NCI-H2171 treated with DMSO at 0.1 percent for 48 hours (cell line): ENCODE results near the gene RAB5B.
"Not testable (repeated sequence)": the region's sequence is repeated elsewhere in the genome, so short reads cannot be mapped to it uniquely, and the experiment has no call there.

Source experiments
- DNase-seq: peaks from one replicate; lab custom pipeline; 2025; lab: John Stamatoyannopoulos, UW

RAB5B gene

GRCh38 chr12:55983232-55983842 lies 9.5 kb downstream of the RAB5B start:
- no peak for DNase-seq

GRCh38 chr12:55984861-55985260 lies 11.0 kb downstream of the RAB5B start:
- no peak for DNase-seq

- no peak for DNase-seq
Observed at GRCh38 chr12:55985341-55985740, 11.5 kb downstream of the RAB5B start.

- DNase-seq: not testable (repeated sequence)
Observed at GRCh38 chr12:55985976-55986375, 12.1 kb downstream of the RAB5B start.

GRCh38 chr12:55991110-55991509 lies 17.2 kb downstream of the RAB5B start:
- DNase-seq: no peak

- DNase-seq: no peak
Observed at GRCh38 chr12:55993230-55993853, 19.5 kb downstream of the RAB5B start.

GRCh38 chr12:55995366-55995765 lies 21.5 kb downstream of the RAB5B start:
- no peak for DNase-seq

- peak; percentile 71 for DNase-seq
Observed at GRCh38 chr12:55996201-55996714, 22.4 kb downstream of the RAB5B start.

GRCh38 chr12:55996715-55997534 lies 23.0 kb downstream of the RAB5B start, which contains the start of gene SUOX:
TSS of gene SUOX (plus strand) at chr12:55997276. CDS start at chr12:56002222, 4,946 bp downstream.
- peak; percentile 46 for DNase-seq

- no peak for DNase-seq
Observed at GRCh38 chr12:55997535-55997859, 23.6 kb downstream of the RAB5B start.

- not testable (repeated sequence) for DNase-seq
Observed at GRCh38 chr12:55999522-55999921, 25.6 kb downstream of the RAB5B start.

- DNase-seq: not testable (repeated sequence)
Observed at GRCh38 chr12:55999999-56000540, 26.2 kb downstream of the RAB5B start.

- no peak for DNase-seq
Observed at GRCh38 chr12:56001487-56002100, 27.7 kb downstream of the RAB5B start.

- not testable (repeated sequence) for DNase-seq
Observed at GRCh38 chr12:56003376-56003775, 29.5 kb downstream of the RAB5B start.

GRCh38 chr12:56004211-56004610 lies 30.3 kb downstream of the RAB5B start:
- no peak for DNase-seq

GRCh38 chr12:56007564-56008559 lies 34.0 kb downstream of the RAB5B start:
- peak; percentile 79 for DNase-seq

GRCh38 chr12:56010111-56010570 lies 36.3 kb downstream of the RAB5B start:
- no peak for DNase-seq

- DNase-seq: no peak
Observed at GRCh38 chr12:56011509-56012090, 37.7 kb downstream of the RAB5B start.

GRCh38 chr12:56013482-56013881 lies 39.6 kb downstream of the RAB5B start:
- DNase-seq: no peak

- no peak for DNase-seq
Observed at GRCh38 chr12:56014205-56014604, 40.3 kb downstream of the RAB5B start.
